Measurements from ENCODE around the gene EIF4G3. TPM values are rescaled to one million over a fixed set of nuclear protein-coding genes. Genes with fewer than 3 reads are reported as not detected.
"Not testable (repeated sequence)": the region's sequence is repeated elsewhere in the genome, so short reads cannot be mapped to it uniquely, and the experiment has no call there.

Gene EIF4G3
- total RNA-seq, 1 experiment from 2014 or later, result 7.2 TPM

DNA sequence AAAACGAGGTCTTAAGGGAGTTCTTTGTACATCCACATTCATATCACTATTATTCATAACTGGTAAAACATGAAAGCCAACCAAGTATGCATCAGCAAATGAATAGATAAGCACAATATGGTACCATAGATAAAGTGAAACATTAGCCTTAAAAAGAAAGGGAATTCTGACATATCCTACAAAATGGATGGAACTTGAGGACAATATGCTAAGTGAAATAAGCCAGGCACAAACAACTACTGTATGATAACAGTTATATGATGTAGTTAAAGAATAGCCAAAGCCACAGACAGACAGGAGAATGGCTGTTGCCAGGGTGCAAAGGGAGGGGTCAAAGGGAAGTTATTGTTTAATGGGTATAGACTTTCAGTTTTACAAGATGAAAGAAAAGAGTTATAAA lies 148.9 kb downstream of the EIF4G3 start:
- no peak for DNase-seq (ENCODE audit: low read depth)
- in situ Hi-C loops (cut with HindIII; ENCODE audit: low pct_unique_long_range_greater_than_20kb, low sequenced_read_pairs), result no loop called here

DNA sequence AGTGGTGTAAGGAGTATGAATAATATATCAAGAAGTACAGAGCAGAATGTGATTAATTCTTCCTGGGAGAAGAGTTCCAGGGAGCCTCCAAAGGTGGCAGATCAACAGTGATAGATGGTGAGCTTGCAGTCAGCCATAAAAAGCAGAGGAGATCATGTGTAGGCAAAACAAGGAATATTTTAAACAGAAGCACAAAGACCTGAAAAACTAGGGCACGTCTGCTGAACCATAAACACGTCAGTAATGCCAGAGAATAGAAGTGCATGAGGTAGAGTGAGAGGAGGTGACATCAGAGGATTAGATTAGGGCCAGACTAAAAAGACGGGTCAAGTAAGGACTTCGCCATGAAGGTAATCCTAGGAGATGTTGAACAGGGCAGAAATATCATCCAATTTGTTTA lies 151.8 kb downstream of the EIF4G3 start:
- DNase-seq (ENCODE audit: low read depth), result peak; percentile 44
- in situ Hi-C loops (cut with HindIII; ENCODE audit: low pct_unique_long_range_greater_than_20kb, low sequenced_read_pairs), result no loop called here

DNA sequence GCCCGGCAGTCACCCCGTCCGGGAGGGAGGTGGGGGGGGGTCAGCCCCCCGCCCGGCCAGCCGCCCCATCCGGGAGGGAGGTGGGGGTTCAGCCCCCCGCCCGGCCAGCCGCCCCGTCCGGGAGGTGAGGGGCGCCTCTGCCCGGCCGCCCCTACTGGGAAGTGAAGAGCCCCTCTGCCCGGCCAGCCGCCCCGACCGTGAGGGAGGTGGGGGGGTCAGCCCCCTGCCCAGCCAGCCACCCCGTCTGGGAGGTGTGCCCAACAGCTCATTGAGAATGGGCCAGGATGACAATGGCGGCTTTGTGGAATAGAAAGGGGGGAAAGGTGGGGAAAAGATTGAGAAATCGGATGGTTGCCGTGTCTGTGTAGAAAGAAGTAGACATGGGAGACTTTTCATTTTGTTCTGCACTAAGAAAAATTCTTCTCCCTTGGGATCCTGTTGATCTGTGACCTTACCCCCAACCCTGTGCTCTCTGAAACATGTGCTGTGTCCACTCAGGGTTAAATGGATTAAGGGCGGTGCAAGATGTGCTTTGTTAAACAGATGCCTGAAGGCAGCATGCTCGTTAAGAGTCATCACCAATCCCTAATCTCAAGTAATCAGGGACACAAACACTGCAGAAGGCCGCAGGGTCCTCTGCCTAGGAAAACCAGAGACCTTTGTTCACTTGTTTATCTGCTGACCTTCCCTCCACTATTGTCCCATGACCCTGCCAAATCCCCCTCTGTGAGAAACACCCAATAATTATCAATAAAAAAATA lies 152.4 kb downstream of the EIF4G3 start:
- DNase-seq (ENCODE audit: low read depth); in situ Hi-C loops (cut with HindIII; ENCODE audit: low pct_unique_long_range_greater_than_20kb, low sequenced_read_pairs): not testable (repeated sequence)

DNA sequence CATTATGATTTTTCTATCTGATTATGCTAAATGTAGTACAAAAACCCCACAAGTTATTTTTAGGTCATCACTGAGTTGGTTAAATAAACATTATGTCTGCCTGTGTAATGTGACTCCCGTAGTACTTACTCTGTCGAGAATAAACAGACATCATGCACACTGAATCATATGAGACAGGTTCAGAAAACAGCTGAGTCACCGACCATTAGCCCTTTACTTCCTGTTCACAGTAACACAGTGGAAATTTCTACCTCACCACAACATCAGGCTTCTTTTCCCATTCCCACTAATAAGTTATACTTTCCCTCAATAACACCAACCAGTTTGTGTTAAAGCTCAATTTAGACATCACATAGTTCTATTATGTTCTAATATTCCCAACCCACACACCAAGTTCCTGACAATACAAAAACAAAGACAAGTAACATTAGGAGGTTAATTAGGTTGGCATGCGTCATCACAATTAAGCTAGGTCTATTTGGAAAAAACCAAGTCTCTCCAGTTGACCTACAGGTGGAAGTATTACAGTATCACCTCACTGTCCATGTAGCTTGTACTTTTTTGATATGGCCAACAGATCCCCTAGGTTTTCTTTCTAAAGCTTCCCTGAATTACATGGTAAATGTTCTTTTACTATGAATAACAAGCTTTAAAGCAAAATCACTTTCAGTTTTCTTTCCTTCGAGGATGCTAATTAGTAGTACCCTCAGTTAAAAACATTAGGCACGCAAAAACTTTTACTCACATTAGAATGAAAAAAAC lies 154.2 kb downstream of the EIF4G3 start:
- in situ Hi-C loops (cut with HindIII; ENCODE audit: low pct_unique_long_range_greater_than_20kb, low sequenced_read_pairs), result no loop called here

DNA sequence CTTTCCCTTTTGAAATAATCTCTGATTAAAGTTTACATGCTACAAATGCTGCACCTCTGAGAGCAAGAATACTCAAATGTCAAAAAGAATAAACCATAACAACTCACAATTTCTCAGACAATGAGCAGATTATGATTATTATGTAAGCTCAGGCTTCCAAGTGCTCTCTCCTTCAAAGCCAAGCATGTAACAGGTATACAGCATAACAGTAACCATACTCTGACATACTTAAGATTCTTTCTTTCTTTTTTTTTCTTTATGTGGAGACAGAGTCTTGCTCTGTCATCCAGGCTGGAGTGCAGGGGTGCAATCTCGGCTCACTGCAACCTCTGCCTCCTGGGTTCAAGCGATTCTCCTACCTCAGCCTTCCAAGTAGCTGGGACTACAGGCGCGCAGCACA lies 155.4 kb downstream of the EIF4G3 start:
- in situ Hi-C loops (cut with HindIII; ENCODE audit: low pct_unique_long_range_greater_than_20kb, low sequenced_read_pairs), result no loop called here
- no peak for DNase-seq (ENCODE audit: low read depth)

More for the DNA sequence above, 154.2 kb downstream of the EIF4G3 start:
- peak; percentile 93 for DNase-seq (ENCODE audit: low read depth)

DNA sequence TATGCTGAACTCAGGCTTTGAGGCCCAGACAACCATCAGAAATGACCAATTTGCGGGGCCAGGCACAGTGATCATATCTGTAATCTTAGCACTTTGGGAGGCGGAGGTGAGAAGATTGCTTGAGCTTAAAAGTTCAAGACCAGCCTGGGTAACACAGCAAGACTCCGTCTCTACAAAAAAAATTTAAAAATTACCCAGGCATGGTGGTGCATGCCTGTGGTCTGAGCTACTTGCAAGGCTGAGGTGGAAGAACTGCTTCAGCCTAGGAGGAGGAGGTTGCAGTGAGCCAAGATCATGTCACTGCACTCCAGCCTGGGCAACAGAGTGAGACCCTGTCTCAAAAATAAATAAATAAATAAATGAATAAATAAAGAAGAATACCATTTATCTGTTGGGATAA lies 156.5 kb downstream of the EIF4G3 start:
- in situ Hi-C loops (cut with HindIII; ENCODE audit: low pct_unique_long_range_greater_than_20kb, low sequenced_read_pairs), result no loop called here
- no peak for DNase-seq (ENCODE audit: low read depth)

DNA sequence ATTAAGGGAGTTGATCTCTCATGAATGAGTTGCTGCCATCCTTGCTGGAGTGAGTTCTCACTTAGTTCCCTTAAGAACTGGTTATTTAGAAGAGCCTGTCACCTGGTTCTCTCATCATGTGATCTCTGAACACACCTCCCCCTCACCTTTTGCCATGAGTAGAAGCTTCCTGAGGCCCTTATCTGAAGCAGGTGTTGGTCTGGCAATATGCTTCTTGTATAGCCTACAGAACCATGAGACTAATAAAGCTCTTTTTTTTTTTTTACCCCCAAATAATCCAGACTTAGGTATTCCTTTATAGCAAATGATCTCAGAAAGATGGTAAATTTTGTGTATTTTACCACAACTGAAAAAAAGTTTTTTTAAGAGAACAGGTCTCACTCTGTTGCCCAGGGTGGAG lies 158.0 kb downstream of the EIF4G3 start:
- in situ Hi-C loops (cut with HindIII; ENCODE audit: low pct_unique_long_range_greater_than_20kb, low sequenced_read_pairs), result no loop called here
- DNase-seq (ENCODE audit: low read depth), result no peak

DNA sequence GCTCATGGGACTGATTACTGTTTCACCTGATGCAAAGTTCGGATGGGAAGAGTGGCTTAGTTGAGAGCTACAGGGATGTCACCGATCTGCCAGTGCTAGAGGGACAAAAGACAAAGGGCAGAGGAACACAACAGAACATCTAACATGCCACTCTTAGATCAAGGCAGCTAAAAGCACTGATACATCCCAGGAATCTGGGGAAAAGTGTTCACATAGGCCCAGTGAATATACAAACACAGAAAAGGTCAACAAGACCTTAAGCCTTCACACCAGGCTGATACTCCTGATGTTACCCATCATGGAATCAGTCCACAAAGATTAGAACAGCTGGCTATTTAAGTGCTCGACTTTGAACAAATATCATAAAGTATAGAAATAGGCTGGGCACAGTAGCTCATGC lies 163.2 kb downstream of the EIF4G3 start:
- in situ Hi-C loops (cut with HindIII; ENCODE audit: low pct_unique_long_range_greater_than_20kb, low sequenced_read_pairs), result no loop called here
- no peak for DNase-seq (ENCODE audit: low read depth)

DNA sequence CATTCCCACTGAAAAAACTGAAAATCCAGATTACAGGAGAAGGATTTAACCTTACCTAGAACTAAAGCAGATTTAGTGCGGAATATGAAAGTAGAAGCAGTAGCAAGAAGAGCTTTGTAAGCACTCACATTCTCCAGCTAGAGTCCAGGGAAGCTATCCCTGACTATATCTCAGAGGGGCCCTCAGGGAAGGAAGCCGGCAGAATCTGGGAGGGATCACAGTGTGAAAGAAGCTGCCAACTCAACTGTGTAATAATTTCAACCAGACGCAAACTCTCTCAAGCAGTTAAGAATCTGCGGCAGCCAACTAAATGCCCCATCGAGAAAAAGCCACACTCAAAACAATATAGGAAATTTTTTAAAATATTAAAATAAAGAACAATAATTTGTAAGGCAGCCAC lies 163.8 kb downstream of the EIF4G3 start:
- no peak for DNase-seq (ENCODE audit: low read depth)
- in situ Hi-C loops (cut with HindIII; ENCODE audit: low pct_unique_long_range_greater_than_20kb, low sequenced_read_pairs), result no loop called here

DNA sequence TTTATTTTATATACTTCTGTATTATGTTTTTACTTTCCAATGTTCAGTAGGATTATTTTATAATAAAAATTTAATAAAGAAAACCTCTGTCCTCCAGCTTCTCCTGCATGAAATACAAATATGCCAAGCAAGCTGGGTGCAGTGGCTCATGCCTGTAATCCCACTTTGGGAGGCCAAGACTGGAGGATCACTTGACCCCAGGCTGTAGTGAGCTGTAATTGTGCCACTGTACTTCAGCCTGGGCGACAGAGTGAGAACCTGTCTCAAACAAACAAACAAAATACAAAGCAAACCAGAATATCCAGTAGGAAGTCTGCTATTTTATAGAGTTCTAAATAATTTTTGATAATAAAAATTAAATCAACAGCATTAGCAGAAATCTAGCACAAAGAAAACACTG lies 168.8 kb downstream of the EIF4G3 start:
- in situ Hi-C loops (cut with HindIII; ENCODE audit: low pct_unique_long_range_greater_than_20kb, low sequenced_read_pairs), result no loop called here
- DNase-seq (ENCODE audit: low read depth), result no peak

DNA sequence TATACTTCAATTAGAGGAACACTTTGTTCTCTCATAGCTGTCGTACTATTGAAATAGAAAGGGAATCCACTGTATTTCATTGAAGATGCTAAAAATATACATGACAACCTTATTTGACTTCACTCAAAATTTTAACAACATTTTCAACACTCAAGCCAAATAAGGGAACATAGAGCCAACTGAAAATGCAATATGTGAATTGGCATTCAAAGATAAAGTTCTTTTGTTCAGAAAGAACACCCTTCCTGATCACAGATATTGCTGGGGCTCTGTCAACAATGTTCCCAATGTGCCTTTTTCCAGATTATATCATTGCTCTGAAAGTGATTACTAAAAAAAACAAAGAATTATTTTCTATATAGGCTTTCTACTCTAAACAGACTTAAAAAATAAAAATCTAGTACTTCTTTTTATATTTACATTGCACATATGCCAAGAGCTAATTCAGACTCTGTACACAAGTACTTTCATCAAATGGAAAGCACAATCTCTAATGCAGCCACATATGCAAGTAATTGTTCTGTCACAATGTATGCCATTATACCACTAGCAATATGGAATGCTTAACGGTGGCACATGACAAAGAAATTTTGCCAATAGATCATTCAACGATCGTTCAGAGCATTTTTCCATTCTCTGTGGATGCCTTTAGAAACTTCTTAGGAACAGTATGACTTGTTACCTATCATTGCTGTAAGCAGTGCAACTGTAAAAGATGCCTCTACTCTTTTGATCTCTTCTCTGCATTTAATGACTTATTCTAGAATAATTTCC lies 171.0 kb downstream of the EIF4G3 start:
- DNase-seq (ENCODE audit: low read depth), result no peak
- in situ Hi-C loops (cut with HindIII; ENCODE audit: low pct_unique_long_range_greater_than_20kb, low sequenced_read_pairs), result no loop called here

DNA sequence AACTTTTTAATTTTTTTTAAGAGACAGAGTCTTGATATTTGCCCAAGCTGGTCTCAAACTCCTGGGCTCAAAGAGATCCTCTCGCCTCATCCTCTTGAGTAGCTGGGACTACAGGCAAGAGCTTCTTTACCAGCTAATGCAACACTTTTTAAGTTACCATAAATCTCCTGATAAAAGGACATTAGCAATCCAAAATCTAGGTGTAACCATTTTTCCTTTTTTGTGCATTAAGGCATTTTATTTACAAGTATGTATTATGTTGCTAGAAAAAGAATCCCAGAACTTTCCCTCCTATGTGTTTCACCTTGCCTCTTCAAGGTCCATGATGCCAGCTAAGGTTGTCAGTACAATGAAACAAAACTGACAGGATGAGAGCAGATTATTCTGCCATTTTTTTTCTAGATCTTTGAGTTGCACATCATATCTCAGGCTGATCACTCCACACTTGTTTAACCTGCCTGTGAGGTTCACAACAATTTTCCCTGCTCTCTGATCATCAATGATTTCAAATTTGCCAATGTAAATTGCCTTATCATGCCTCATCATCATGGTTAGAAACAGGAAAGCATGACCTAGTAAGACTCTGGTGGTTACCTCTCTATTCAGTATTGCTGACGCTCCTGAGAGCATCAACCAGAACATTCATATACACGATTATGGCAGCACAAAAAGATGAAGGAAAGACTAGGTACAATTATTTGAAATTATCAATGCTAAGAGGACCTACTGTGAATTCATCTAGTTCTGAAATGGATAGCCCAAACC lies 173.2 kb downstream of the EIF4G3 start:
- in situ Hi-C loops (cut with HindIII; ENCODE audit: low pct_unique_long_range_greater_than_20kb, low sequenced_read_pairs), result no loop called here
- no peak for DNase-seq (ENCODE audit: low read depth)

DNA sequence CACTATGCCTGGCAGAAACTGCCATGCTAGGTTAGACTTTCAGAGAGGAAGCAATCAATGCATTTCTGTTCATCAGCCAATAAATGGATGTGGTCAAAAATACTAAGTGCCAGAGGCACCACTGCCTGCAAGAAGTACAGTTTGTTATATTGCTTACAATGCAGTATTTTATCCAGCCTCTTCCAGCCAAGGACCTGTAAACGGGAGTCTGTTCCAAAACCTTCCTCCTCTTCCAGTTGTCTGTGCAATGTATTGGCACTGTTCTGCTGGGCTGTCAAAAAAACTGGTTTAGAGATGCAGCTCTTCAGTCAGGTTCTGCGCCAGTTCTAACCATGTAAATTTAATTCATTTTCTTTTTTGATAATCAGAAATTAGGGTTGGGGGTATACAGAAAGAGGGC lies 175.7 kb downstream of the EIF4G3 start:
- DNase-seq (ENCODE audit: low read depth), result no peak
- in situ Hi-C loops (cut with HindIII; ENCODE audit: low pct_unique_long_range_greater_than_20kb, low sequenced_read_pairs), result no loop called here

DNA sequence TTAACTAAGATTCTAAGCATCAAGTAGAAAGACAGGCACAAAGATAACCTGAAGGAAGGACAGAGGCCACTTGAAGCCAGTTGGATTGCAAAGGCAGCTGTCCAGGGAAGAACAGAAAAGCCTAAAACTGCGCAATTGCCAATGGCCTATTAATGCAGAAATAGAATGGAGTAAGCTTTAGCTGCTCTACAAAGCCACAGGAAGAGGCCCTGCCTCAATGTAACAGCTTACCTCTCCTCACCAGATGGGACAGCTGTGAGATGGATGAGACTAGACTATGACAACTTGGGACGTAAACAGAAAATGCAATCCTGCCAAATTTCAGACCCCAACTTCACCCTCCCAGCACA lies 176.5 kb downstream of the EIF4G3 start:
- no peak for DNase-seq (ENCODE audit: low read depth)
- in situ Hi-C loops (cut with HindIII; ENCODE audit: low pct_unique_long_range_greater_than_20kb, low sequenced_read_pairs), result no loop called here

DNA sequence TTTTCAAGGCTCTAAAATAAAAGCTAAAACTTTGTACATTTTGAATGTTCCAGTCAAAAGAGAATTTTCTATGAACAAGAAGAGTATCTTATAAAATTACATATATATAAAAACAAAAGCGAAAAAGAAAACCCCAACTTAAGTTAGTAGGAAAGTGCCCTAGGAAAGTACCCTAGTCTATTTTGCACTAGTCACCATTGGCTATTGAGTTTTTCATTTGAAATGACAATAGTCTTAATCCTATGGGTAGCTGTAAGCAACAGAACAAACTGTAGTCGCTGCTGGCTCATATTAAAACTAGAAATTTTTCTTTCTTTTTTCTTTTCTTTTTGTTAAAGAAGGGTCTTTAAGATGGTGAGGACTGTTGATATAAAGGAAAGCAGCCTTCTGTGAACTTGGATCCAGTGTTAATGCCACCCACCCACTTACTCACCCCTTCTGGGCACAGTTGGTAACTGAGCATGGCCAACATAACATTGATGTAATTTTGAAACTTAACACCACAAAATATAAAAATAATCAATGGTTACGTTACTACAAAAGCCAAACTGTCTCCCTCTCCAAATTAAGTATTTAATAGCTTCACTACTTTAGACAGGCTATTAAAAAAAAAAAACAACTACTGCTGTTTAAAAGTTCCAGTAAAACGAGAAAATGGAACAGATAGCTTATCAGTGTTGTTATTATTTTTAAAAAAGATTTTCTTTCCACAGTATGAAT lies 177.0 kb downstream of the EIF4G3 start:
- DNase-seq (ENCODE audit: low read depth), result no peak
- in situ Hi-C loops (cut with HindIII; ENCODE audit: low pct_unique_long_range_greater_than_20kb, low sequenced_read_pairs), result no loop called here

DNA sequence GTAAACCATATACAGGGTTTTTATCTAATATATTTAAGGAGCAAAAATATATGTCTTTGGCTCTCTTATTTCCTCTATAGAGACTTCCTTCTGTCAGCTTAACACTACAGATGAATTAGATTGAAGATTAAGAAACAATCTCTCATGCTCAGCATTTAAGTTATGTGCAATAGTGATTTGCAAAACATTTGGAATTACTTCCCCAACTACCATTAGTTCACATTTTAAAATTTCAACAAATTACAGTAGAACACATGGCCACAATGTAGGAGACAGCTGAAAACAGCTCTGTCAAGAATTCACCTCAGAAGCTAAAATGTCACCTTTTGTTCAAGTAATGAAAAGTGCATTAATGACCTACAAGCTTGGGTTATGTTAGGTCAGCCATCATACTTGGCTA lies 177.9 kb downstream of the EIF4G3 start:
- in situ Hi-C loops (cut with HindIII; ENCODE audit: low pct_unique_long_range_greater_than_20kb, low sequenced_read_pairs), result no loop called here
- no peak for DNase-seq (ENCODE audit: low read depth)

DNA sequence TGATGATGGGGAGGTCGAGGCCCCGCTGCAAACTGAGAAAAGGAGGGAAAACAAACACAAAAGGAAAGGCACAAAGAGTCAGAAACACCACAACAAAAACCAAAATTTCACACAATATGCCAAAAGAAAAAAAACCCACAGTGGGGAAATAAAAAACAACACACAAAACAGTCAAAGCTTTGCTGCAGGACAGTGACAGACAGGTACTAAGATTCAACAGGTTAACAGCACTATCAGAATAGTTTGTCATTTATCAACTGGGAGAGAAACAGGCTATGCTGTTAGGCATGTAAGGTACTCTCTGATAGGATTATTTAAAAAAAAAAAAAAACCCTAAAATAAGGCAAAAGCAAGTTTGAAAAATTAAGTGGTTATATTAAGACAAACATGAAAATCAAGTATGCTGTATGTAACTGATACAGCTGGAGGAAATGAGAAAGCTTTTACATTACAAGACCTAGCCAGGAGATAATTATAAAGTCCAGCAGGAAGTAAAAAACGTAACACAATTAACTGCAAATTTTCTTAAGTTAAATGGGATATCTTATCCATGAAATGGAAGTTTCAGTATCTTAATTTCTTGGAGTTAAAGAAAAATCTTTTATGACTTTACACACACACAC lies 179.0 kb downstream of the EIF4G3 start:
- DNase-seq (ENCODE audit: low read depth), result no peak
- in situ Hi-C loops (cut with HindIII; ENCODE audit: low pct_unique_long_range_greater_than_20kb, low sequenced_read_pairs), result no loop called here

DNA sequence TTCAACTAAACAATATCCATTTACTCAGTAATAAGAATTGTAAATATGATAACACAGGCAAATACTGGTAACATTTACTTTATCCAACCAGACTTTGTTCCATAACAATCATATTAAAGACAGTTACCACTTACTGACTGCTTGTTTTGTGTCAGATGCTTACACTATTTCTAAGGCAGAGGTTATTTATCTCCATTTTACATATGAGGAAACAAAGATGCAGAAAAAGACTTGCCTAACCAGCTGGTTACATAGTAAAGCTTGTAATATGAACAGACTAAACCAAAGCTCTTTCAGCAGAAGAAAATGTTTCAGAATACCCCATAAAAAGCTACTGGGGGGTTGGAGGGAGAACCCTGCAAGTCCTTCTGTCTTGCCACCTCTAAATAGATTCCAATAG lies 180.1 kb downstream of the EIF4G3 start:
- DNase-seq (ENCODE audit: low read depth), result no peak
- in situ Hi-C loops (cut with HindIII; ENCODE audit: low pct_unique_long_range_greater_than_20kb, low sequenced_read_pairs), result no loop called here
